ENCODE measurements around the gene SMARCD3. TPM values are rescaled to one million over a fixed set of nuclear protein-coding genes. Genes with fewer than 3 reads are reported as not detected.

The SMARCD3 gene
- total and polyA plus RNA-seq, 2 donors (not counting 1 experiment from before 2014, with no cell fraction given): 23.8 to 30.7 TPM

DNA sequence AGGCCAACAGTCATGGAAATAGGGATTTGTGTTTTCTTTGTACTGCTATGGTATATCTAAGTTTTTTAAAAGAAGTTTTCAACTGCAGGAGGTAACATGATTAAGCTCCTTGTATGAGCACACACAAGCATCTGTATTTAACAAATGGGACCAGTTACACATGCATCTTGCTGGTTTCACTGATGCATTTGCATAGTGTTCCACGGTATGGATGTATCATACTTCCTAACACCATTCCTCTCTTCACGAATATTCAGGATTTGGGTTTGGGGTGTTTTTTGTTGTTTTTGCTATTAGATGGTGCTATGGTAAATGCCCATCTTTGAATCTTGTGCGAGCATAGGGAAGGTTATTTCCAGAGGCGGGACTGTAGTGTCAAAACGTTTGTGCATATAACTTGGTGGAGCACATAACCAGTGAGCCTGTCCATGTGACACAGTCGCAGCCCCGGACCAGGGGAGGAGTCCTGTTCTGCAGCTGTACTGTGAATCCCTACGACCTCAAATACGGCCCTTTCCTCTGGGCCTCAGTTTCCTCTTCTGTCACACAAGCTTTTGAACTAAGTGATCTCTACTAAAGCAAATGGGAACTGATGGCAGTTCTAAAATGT lies 40.1 kb downstream of the SMARCD3 start:
- H2AFZ ChIP-seq (ENCODE audit: low read length): no peak overlapping the region
- H3K79me2 ChIP-seq (ENCODE audit: control insufficient read depth, insufficient read depth, low read length): no peaks in the 10 kb centered on the region
- H3K36me3 ChIP-seq (ENCODE audit: control insufficient read depth, insufficient read depth, low read length): no peaks in the 10 kb centered on the region
- H3K27me3 ChIP-seq (ENCODE audit: control insufficient read depth, insufficient read depth, low read length): peaks cover 31% of the 10 kb centered on the region
- H3K4me1 ChIP-seq (ENCODE audit: control insufficient read depth, extremely low read depth, insufficient read depth, low read length): no peaks in the 10 kb centered on the region
- H3K9me3 ChIP-seq (ENCODE audit: control insufficient read depth, insufficient read depth, low read depth, low read length): no peaks in the 10 kb centered on the region
- TF ChIP-seq CTCF (conservative IDR thresholded peaks at IDR 0.05 in 1 of 2, IDR thresholded peaks at IDR 0.05 in 1 of 2; ENCODE audit: low read depth in 1 of 2, low read length in 2 of 2): no peak
- no peak for TF ChIP-seq EZH2 (IDR thresholded peaks at IDR 0.05; ENCODE audit: low read length, missing control alignments)
- H4K20me1 ChIP-seq (ENCODE audit: control insufficient read depth, extremely low read depth, insufficient read depth, low read length): no peaks in the 10 kb centered on the region
- H3K27ac ChIP-seq (ENCODE audit: insufficient read depth, low read length): no peak overlapping the region
- no peak overlapping the region for H3K4me3 ChIP-seq (replicated peaks in 1 of 4; ENCODE audit: control extremely low read depth in 1 of 4, insufficient read depth in 1 of 4, low read depth in 3 of 4, low read length in 4 of 4)
- no peak for DNase-seq (ENCODE audit: low read depth in 2 of 2)
- H3K9ac ChIP-seq (ENCODE audit: insufficient read depth, low read length): no peak overlapping the region
- no peak overlapping the region for H3K4me2 ChIP-seq (ENCODE audit: extremely low read depth, insufficient read depth, low read length)

DNA sequence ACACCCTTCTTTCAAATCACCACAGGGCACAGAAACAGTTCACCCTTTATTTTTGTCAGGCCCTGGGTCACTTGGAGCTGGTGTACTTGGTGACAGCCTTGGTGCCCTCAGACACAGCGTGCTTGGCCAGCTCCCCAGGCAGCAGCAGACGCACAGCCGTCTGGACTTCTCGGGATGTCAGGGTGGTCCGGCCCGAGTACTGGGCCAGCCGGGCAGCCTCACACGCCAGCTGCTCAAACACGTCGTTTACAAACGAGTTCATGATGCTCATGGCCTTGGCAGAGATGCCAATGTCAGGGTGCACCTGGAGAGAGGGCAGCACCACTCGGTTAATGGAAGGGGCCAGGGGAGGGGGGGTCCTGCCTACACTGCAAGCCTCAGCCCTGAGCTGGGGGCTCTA lies 40.7 kb downstream of the SMARCD3 start:
- no peak overlapping the region for H3K4me3 ChIP-seq (replicated peaks in 1 of 4; ENCODE audit: control extremely low read depth in 1 of 4, insufficient read depth in 1 of 4, low read depth in 3 of 4, low read length in 4 of 4)
- no peaks in the 10 kb centered on the region for H3K4me1 ChIP-seq (ENCODE audit: control insufficient read depth, extremely low read depth, insufficient read depth, low read length)
- H3K4me2 ChIP-seq (ENCODE audit: extremely low read depth, insufficient read depth, low read length): no peak overlapping the region
- no peak overlapping the region for H3K9ac ChIP-seq (ENCODE audit: insufficient read depth, low read length)
- no peaks in the 10 kb centered on the region for H3K79me2 ChIP-seq (ENCODE audit: control insufficient read depth, insufficient read depth, low read length)
- H3K27me3 ChIP-seq (ENCODE audit: control insufficient read depth, insufficient read depth, low read length): peaks cover 33% of the 10 kb centered on the region
- TF ChIP-seq CTCF (conservative IDR thresholded peaks at IDR 0.05 in 1 of 2, IDR thresholded peaks at IDR 0.05 in 1 of 2; ENCODE audit: low read depth in 1 of 2, low read length in 2 of 2) (no peak), EZH2 (IDR thresholded peaks at IDR 0.05; ENCODE audit: low read length, missing control alignments) (no peak)
- no peak overlapping the region for H3K27ac ChIP-seq (ENCODE audit: insufficient read depth, low read length)
- H2AFZ ChIP-seq (ENCODE audit: low read length): no peak overlapping the region
- H3K36me3 ChIP-seq (ENCODE audit: control insufficient read depth, insufficient read depth, low read length): no peaks in the 10 kb centered on the region
- no peaks in the 10 kb centered on the region for H3K9me3 ChIP-seq (ENCODE audit: control insufficient read depth, insufficient read depth, low read depth, low read length)
- DNase-seq (ENCODE audit: low read depth in 2 of 2): no peak
- no peaks in the 10 kb centered on the region for H4K20me1 ChIP-seq (ENCODE audit: control insufficient read depth, extremely low read depth, insufficient read depth, low read length)

- H3K79me2 ChIP-seq (ENCODE audit: control insufficient read depth, insufficient read depth, low read length): no peaks in the 10 kb centered on the region
- H3K36me3 ChIP-seq (ENCODE audit: control insufficient read depth, insufficient read depth, low read length): no peaks in the 10 kb centered on the region
- TF ChIP-seq CTCF (conservative IDR thresholded peaks at IDR 0.05 in 1 of 2, IDR thresholded peaks at IDR 0.05 in 1 of 2; ENCODE audit: low read depth in 1 of 2, low read length in 2 of 2) (no peak), EZH2 (IDR thresholded peaks at IDR 0.05; ENCODE audit: low read length, missing control alignments) (no peak)
- no peak overlapping the region for H3K9ac ChIP-seq (ENCODE audit: insufficient read depth, low read length)
- no peak overlapping the region for H2AFZ ChIP-seq (ENCODE audit: low read length)
- no peak for DNase-seq (ENCODE audit: low read depth in 2 of 2)
- no peak overlapping the region for H3K4me3 ChIP-seq (replicated peaks in 1 of 4; ENCODE audit: control extremely low read depth in 1 of 4, insufficient read depth in 1 of 4, low read depth in 3 of 4, low read length in 4 of 4)
- no peaks in the 10 kb centered on the region for H4K20me1 ChIP-seq (ENCODE audit: control insufficient read depth, extremely low read depth, insufficient read depth, low read length)
- H3K4me2 ChIP-seq (ENCODE audit: extremely low read depth, insufficient read depth, low read length): no peak overlapping the region
- peaks cover 38% of the 10 kb centered on the region for H3K27me3 ChIP-seq (ENCODE audit: control insufficient read depth, insufficient read depth, low read length)
- no peaks in the 10 kb centered on the region for H3K9me3 ChIP-seq (ENCODE audit: control insufficient read depth, insufficient read depth, low read depth, low read length)
- no peaks in the 10 kb centered on the region for H3K4me1 ChIP-seq (ENCODE audit: control insufficient read depth, extremely low read depth, insufficient read depth, low read length)
- no peak overlapping the region for H3K27ac ChIP-seq (ENCODE audit: insufficient read depth, low read length)
Measured at GRCh38 chr7:151207315-151207714, 41.2 kb downstream of the SMARCD3 start.
